ENCODE data around the gene SH3PXD2B. TPM values are rescaled to one million over a fixed set of nuclear protein-coding genes. Genes with fewer than 3 reads are reported as not detected.

The SH3PXD2B gene
- total RNA-seq, 4 donors from 2014 or later = 13.5 to 43.5 (median 28.1) TPM

DNA sequence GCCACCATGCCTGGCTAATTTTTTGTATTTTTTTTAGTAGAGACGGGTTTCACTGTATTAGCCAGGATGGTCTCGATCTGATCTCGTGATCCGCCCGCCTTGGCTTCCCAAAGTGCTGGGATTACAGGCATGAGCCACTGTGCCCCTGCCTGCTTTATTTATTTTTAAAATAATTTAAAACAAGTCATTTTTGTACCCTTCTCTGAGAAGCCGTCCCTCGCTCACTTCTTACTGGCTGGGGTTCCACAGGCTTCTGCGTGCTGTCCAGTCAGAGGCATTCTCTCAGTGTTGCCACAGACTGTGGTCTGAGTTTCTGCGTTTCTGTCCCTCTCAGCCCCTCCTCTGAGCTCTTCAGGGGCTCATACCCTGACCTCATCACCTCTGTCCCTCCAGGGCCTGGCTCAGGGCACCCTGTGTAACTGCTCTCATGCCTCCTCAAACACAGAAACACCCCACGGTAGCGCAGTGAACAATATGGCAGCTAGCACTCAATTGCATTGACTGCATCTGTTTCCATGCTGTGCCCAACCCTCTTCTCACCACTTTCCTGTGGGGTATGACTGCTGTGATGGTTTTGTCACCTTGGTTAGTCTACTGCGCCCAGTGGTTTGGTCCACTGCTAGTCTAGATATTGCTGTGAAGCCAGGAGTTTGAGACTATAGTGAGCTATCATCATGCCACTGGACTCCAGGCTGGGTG is 44.3 kb upstream of the SH3PXD2B start:
- no peak overlapping the region for H3K4me3 ChIP-seq (ENCODE audit: low read depth, poor library complexity, severe bottlenecking)
- intact Hi-C loops (cut with DNase I; ENCODE audit: low total_unique reads) = no loop called here
- TF ChIP-seq, protein P1, sequence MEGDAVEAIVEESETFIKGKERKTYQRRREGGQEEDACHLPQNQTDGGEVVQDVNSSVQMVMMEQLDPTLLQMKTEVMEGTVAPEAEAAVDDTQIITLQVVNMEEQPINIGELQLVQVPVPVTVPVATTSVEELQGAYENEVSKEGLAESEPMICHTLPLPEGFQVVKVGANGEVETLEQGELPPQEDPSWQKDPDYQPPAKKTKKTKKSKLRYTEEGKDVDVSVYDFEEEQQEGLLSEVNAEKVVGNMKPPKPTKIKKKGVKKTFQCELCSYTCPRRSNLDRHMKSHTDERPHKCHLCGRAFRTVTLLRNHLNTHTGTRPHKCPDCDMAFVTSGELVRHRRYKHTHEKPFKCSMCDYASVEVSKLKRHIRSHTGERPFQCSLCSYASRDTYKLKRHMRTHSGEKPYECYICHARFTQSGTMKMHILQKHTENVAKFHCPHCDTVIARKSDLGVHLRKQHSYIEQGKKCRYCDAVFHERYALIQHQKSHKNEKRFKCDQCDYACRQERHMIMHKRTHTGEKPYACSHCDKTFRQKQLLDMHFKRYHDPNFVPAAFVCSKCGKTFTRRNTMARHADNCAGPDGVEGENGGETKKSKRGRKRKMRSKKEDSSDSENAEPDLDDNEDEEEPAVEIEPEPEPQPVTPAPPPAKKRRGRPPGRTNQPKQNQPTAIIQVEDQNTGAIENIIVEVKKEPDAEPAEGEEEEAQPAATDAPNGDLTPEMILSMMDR (IDR thresholded peaks at IDR 0.05) = no peak
- no peak for TF ChIP-seq POLR2A (IDR thresholded peaks at IDR 0.05)
- DNase-seq (ENCODE audit: low spot score in 2 of 2) = peak; percentile 2 to 61
- WGBS, 2 donors = 94 to 95% methylated on average over 12 of the region's 12 CpGs

DNA sequence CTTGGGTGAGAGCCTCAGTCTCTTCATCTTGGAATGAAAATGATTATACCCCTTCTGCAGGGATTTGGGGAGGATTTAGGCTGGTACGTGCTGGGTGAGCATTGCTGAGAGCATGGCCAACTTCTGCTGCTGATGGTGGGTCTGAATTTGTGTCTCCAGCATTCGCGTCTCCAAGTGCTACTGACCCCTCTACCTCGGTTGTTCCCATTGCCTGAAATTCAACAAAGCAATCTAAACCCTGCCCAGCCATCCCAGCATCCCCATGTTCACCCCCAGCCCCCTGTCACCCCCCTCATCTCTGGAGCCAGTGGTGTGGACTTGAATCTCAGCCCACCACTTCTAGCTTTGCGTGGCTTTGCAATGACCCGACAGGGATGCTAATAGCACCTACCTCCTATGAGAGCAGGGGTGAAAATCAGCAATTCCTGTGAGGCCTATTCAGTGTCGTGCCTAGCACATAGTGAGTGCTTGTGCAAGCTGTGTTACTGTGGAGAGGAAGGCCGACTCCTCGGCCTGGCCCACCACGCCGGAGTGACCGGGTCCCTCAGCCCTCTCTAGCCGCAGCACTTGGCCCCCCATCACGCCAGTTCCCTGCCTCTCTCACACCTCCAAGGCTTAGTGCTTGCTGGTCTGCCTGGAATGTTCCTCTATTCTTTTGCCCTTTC is 43.4 kb upstream of the SH3PXD2B start:
- DNase-seq (ENCODE audit: low spot score in 2 of 2) = peak; percentile 6 to 56
- H3K4me3 ChIP-seq (ENCODE audit: low read depth, poor library complexity, severe bottlenecking) = no peak overlapping the region
- intact Hi-C loops (cut with DNase I; ENCODE audit: low total_unique reads) = no loop called here
- 88 to 95% methylated on average over 14 of the region's 14 CpGs for WGBS, 2 donors
- TF ChIP-seq, protein P1 (IDR thresholded peaks at IDR 0.05) = no peak
- no peak for TF ChIP-seq POLR2A (IDR thresholded peaks at IDR 0.05)

DNA sequence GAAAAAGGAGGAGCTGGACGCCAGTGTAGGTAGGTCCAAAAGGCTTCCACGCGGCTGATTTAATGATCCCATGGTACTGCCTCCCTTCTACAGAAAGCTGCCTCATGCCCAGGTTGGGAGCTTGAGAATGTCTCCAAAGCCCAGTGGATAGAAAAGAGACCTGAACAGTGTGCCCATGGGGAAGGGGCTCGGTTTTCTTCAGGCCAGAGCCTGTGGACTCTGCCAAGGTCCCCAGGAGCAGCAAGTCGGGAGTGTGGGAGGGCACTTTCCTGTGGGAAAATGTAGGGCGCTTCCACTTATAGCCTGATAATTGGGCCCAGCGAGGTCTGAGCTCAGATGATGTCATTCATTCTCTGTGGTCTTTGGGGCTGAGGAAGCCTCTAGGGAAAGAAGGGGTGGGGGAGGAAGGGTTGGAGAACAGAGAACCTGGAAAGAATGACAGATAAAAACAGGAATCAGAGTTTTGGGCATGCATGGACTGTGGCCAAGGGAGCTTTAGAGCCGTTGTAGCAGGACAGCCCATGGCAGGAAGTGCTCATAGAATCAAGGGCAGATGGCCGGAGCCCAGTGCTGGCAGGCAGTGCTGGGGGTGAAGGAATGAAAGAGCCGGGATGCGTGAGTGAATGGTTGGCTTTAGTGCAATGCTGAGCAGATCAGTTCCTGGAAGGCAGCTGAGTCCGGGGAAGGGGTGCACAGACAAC is 42.5 kb upstream of the SH3PXD2B start:
- TF ChIP-seq, protein P1 (IDR thresholded peaks at IDR 0.05) = no peak
- no peak for TF ChIP-seq POLR2A (IDR thresholded peaks at IDR 0.05)
- no peak overlapping the region for H3K4me3 ChIP-seq (ENCODE audit: low read depth, poor library complexity, severe bottlenecking)
- 52 to 56% methylated on average over 12 of the region's 12 CpGs for WGBS, 2 donors
- DNase-seq (ENCODE audit: low spot score in 2 of 2) = peak; percentile 13 to 84
- intact Hi-C loops (cut with DNase I; ENCODE audit: low total_unique reads) = no loop called here

DNA sequence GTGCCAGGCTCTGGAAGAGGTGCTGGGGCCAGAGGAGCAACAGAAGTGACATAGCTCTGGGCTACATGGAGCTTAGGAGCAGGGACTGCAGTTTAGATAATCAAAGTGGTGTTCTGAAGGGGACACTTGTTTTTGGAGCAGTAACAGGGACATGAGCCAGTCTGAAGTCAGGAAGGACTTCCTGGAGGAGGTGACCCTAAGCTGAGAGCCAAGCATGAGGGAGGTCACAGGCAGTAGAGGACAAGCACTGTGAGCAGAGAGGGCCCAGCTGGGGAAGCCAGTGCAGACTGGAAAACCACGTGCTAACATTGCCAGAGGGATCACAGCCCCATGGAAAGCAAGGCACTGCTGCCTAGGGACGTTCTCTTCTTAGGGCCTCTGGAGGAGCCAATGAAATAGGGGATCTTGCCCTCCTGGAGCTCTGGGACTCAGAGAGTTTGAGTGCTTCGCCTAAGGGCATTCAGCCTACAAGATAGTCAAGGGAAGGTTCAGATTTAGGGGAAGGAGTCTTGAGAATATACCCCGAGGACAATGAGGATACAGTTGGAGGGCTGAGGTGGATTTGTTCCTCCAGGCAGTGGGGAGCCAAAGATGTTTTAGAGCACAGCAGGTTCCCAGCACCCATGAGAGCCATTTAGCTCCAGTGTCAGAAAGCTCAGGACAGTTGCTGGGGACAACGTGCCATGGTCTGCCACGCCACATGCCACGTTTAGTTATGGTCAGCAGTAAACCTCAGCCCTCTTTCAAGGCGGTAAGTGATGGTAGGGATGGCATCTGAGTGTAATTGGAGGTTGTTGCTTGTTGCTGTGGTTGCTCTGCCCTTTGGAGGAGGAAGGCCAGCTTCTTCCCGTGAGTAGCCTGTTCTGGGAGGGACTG is 40.5 kb upstream of the SH3PXD2B start:
- intact Hi-C loops (cut with DNase I; ENCODE audit: low total_unique reads) = no loop called here
- TF ChIP-seq POLR2A (IDR thresholded peaks at IDR 0.05) = no peak
- TF ChIP-seq, protein P1 (IDR thresholded peaks at IDR 0.05) = no peak
- no peak overlapping the region for H3K4me3 ChIP-seq (ENCODE audit: low read depth, poor library complexity, severe bottlenecking)
- DNase-seq (ENCODE audit: low spot score in 2 of 2) = peak in 1 of 2 donors; percentile 68
- WGBS, 2 donors = 82 to 84% methylated on average over 9 of the region's 9 CpGs

DNA sequence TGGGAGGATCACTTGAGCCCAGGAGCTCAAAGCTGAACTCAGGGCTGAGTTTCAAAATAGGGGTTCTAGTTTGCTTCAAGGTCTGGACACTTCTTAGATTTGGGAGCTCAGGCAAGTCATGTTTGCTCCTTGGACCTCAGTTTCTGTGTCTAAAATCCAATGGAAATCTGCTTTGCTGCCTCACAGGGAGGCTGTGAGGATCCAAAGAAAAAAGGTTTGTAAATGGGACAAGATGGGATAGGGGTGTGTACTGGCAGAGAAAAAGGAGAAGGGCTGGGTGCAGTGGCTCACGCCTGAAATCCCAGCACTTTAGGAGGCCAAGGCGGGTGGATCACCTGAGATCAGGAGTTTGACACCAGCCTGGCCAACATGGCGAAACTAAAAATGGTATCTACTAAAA is 39.6 kb upstream of the SH3PXD2B start:
- DNase-seq (ENCODE audit: low spot score in 2 of 2) = no peak
- no peak overlapping the region for H3K4me3 ChIP-seq (ENCODE audit: low read depth, poor library complexity, severe bottlenecking)
- TF ChIP-seq, protein P1 (IDR thresholded peaks at IDR 0.05) = no peak
- TF ChIP-seq POLR2A (IDR thresholded peaks at IDR 0.05) = no peak
- intact Hi-C loops (cut with DNase I; ENCODE audit: low total_unique reads) = no loop called here
- 93 to 94% methylated on average over 3 of the region's 3 CpGs for WGBS, 2 donors

All from lower leg skin (tissue), 4 donors.